ENCODE measurements around the gene ZFP82.

DNA sequence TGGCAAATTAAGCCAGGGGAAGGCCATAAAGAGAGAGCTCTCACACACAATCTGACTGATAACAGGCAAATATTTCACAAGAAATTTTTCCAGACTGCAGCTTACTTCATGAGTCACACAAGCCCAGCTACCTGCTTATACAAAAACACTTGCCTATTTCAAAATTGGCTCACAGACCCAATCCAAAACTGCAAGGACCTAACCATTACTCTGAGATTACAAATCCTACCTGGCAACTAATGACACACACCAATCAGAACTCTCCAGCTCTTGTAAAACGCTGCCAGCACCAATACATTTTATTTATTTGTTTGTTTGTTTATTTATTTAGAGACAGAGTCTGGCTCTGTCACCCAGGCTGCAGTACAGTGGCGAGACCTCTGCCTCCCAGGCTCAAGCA lies 18.1 kb upstream of the ZFP82 start:
- TF ChIP-seq POLR2A (IDR thresholded peaks at IDR 0.05) (no peak), POLR2AphosphoS5 (IDR thresholded peaks at IDR 0.05) (no peak)
- TF ChIP-seq, protein P1, sequence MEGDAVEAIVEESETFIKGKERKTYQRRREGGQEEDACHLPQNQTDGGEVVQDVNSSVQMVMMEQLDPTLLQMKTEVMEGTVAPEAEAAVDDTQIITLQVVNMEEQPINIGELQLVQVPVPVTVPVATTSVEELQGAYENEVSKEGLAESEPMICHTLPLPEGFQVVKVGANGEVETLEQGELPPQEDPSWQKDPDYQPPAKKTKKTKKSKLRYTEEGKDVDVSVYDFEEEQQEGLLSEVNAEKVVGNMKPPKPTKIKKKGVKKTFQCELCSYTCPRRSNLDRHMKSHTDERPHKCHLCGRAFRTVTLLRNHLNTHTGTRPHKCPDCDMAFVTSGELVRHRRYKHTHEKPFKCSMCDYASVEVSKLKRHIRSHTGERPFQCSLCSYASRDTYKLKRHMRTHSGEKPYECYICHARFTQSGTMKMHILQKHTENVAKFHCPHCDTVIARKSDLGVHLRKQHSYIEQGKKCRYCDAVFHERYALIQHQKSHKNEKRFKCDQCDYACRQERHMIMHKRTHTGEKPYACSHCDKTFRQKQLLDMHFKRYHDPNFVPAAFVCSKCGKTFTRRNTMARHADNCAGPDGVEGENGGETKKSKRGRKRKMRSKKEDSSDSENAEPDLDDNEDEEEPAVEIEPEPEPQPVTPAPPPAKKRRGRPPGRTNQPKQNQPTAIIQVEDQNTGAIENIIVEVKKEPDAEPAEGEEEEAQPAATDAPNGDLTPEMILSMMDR (IDR thresholded peaks at IDR 0.05), result no peak
